DMS 273 treated with DMSO at 0.1 percent for 48 hours (cell line): ENCODE data around the gene NR2F1-AS1.

Experiments
- DNase-seq: peaks from one replicate; lab custom pipeline; 2025; lab: John Stamatoyannopoulos, UW

Gene NR2F1-AS1

DNA sequence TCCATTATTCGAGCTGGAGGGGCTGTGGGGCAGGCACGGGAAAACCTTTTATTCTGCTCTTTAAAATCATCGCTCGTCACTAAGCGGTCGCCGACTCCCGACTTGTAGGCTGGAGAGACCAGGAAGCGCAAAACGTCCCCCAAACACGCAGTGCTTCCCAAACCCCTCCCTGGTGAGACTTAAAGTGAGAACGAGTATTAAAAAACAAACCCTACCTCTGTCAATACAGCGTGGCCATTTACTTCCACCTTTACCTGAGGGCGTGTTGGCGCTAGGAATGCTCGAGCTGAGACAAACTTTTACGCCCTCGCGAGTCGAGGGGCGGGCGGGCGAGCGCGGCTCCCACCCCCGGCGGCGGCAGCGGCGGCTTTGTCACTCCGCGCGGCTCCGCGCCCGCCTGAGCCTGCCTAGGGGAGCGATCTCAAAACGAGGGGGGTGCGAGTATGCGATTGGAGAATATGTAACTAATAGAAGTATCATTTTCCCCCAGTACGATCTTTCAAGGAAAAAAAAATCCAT is at the start of gene NR2F1-AS1:
Gene NR2F1-AS1 (minus strand): TSS at position 293 of the 519 bp plus-strand sequence.
- DNase-seq = peak; percentile 13

DNA sequence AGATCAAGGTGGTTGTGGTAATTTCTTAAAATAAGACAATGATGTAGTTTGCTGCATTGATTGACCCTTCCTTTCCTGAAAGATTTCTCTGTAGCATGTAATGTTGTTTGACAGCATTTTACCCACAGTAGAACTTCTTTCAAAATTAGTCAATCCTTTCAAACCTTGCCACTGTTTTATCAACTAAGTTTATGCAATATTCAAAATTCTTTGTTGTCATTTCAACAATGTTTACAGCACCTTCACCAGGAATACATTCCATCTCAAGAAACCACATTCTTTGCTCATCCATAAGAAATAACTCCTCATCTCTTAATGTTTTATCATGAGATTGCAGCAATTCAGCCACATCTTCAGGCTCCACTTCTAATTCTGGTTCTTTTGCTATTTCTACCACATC is 45.8 kb upstream of the NR2F1-AS1 start:
- DNase-seq = no peak

- no peak for DNase-seq
These were observed 42.1 kb upstream of the NR2F1-AS1 start for GRCh38 chr5:93623153-93623552.

DNA sequence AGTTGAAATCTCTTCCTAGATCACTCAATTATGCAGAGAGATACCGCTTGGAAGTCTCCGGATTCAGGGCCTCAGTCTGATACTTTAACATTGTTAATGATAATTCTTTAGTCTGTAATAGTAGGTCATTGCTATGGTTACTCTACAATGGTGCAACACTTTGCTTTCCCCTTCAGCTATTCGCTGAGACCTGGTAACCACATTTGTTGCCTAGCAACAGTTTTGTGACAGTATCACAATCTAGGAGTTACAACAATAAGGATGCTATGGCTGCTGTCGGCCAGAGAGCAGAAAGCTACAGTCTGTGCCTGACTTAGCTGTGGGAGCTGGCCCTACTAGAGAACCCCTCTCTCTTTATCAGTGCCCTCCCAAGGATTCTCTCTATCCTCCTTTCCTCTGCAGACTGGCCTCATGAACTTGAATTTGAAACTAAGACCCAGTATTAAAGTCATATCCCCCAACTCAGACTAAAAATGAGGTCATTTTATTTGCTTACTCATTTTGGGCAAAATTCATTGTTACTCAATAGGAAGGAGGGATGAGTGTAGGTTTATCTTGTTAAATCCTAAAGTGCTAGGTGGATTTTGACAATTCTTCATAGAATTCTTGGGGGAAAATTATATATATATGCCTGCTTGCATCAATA is 41.3 kb upstream of the NR2F1-AS1 start:
- peak; percentile 15 for DNase-seq

- DNase-seq = peak; percentile 71
These were observed 40.3 kb upstream of the NR2F1-AS1 start for GRCh38 chr5:93621327-93621798.

GRCh38 chr5:93620487-93621326 is 39.7 kb upstream of the NR2F1-AS1 start:
- DNase-seq = peak; percentile 43

GRCh38 chr5:93616538-93617174 is 35.6 kb upstream of the NR2F1-AS1 start:
- no peak for DNase-seq

- no peak for DNase-seq
These were observed 31.8 kb upstream of the NR2F1-AS1 start for GRCh38 chr5:93612855-93613243.

GRCh38 chr5:93611976-93612854 is 31.2 kb upstream of the NR2F1-AS1 start:
- DNase-seq = no peak

- no peak for DNase-seq
These were observed 30.4 kb upstream of the NR2F1-AS1 start for GRCh38 chr5:93611273-93611975.

DNA sequence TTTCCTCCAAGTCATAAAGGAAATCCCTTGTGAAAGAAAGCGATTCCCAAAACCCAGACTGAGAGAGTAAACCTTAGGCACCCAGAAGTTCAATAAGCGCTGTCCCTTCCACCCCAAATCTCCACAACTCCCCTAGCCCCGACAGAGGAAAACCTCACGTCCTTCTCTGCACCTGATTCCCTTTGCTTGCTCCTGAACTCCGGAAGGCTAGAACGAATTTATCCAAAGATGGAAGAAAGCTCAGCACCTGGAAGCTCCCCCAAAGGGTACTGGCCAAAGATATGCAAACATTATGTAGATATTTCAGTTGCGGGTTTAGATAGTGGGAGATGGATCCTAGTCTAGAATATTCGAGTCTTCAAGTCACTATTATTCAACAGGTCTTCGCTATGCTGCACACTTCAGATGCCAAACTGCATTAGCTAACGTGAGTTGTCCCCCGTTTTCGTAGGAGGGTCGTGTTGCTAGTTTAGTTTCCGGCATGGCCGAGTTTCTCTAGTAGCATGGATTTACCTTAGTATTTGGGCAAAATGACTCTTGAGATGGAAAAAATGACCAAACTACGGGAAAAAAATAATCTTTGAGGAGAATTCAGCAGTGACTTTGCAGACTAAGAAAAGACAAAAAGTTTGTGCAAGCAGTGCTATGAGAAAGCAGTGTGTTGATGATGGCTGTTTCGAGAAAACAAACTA is 29.7 kb upstream of the NR2F1-AS1 start:
- DNase-seq = no peak

GRCh38 chr5:93609762-93610161 is 28.7 kb upstream of the NR2F1-AS1 start:
- no peak for DNase-seq

DNA sequence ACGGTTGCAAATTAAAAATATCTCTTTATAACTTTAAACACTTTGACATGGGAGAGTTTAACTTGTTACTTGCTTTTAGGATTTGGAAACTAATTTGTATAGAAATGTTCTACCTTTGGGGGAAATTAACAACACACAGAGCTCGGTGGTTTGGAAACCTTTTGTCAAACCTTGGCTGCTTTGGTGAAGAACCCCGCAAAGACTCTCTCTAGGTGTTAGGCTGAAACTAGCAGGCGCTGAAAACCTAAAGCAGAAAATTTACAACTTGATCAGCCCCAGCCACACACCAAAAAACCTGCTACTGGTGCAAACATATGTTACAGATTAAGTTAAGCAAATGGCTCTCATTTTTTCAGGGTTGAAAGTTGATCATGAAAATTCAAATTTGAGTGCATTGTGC is 27.8 kb upstream of the NR2F1-AS1 start:
- DNase-seq = no peak

- DNase-seq = peak; percentile 7
These were observed 26.6 kb upstream of the NR2F1-AS1 start for GRCh38 chr5:93607367-93608258.

- no peak for DNase-seq
These were observed 25.3 kb upstream of the NR2F1-AS1 start for GRCh38 chr5:93606382-93606752.

GRCh38 chr5:93604644-93605515 is 23.9 kb upstream of the NR2F1-AS1 start:
- no peak for DNase-seq

DNA sequence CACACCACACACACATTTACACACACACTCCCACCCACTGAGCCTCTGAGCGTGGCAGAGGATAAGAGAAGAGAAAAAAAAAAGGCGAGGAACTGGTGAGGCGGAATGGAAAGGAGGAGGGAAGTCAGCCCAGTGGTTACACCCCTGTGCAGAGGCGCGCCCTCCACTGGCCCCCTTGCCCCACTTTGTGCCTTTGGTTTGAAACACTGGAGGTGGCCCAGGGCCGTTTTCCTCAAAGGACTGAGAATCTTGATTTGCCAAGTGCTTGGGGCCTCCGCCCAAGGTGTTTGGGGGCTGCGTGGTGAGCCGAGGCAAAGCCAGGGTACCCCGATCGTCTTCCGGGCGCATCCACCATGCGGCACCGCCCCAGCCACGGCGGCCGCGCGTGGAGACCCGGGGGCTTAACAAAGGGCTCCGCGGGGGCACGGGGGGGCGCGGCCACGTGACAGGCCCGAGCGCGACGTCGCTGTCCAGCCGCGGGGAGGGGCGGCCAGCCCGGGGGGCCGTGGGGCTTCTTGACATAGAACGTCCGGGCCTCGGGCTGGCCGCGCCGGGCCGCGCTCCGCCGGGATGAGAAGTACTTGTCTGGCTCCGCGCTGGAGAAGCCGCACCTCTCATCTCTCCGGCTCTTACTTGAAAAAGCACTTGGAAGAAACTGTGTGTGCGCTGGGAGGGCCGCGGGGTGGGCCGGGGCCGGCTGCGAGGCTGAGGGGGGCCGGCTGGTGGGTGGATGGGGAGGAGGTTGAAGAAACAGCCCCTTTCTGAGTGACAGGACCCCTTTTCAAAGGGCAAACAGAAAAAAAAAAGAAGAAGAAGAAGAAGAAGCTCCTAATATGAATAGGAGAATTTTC is 23.0 kb upstream of the NR2F1-AS1 start:
- DNase-seq = no peak
